GM23248 (cell line): ENCODE results near the gene SLC5A5. TPM values are rescaled to one million over a fixed set of nuclear protein-coding genes. Genes with fewer than 3 reads are reported as not detected.

Experiments
- DNase-seq: peaks from one replicate; pipeline ENCODE4 v3.0.0-alpha.2; 2015
- H2AFZ ChIP-seq: fragments of 200-600 bp; sonication (generic); 2 replicates; pipeline ENCODE4 v1.6.1; 2016; ENCODE audit warnings: antibody characterized with exemption
- H3F3A ChIP-seq: fragments of 200-600 bp; sonication (generic); 2 replicates; pipeline ENCODE4 v1.6.1; 2016; ENCODE audit warnings: mild to moderate bottlenecking, antibody characterized with exemption, mixed run types; ENCODE audit not compliant: insufficient read depth
- H3K27ac ChIP-seq: fragments of 200-600 bp; sonication (generic); 2 replicates; pipeline ENCODE4 v1.5.1; 2016; ENCODE audit warnings: mild to moderate bottlenecking
- H3K27me3 ChIP-seq: fragments of 200-600 bp; sonication (generic); replicated peaks from 2 replicates; pipeline ENCODE4 v1.6.1; 2016; ENCODE audit warnings: mild to moderate bottlenecking; ENCODE audit not compliant: insufficient read depth
- H3K36me3 ChIP-seq: fragments of 200-600 bp; sonication (generic); 2 replicates; pipeline ENCODE4 v1.6.1; 2016; ENCODE audit warnings: low read depth, mild to moderate bottlenecking
- H3K4me1 ChIP-seq: fragments of 200-600 bp; sonication (generic); 2 replicates; pipeline ENCODE4 v1.6.1; 2016; ENCODE audit warnings: mild to moderate bottlenecking; ENCODE audit not compliant: insufficient read depth
- H3K4me2 ChIP-seq: fragments of 200-600 bp; sonication (generic); one replicate; pipeline ENCODE4 v1.6.1; 2016; ENCODE audit warnings: mild to moderate bottlenecking; ENCODE audit not compliant: unreplicated experiment
- H3K4me3 ChIP-seq: fragments of 200-600 bp; sonication (generic); 2 replicates; pipeline ENCODE4 v1.5.1; 2016; ENCODE audit warnings: mild to moderate bottlenecking
- H3K79me2 ChIP-seq: fragments of 200-600 bp; sonication (generic); 2 replicates; pipeline ENCODE4 v1.6.1; 2016; ENCODE audit warnings: mild to moderate bottlenecking; ENCODE audit not compliant: insufficient read depth
- H3K9ac ChIP-seq: fragments of 200-600 bp; sonication (generic); 2 replicates; pipeline ENCODE4 v1.6.1; 2016; ENCODE audit warnings: mild to moderate bottlenecking
- H3K9me2 ChIP-seq: fragments of 200-600 bp; sonication (generic); 2 replicates; pipeline ENCODE4 v1.6.1; 2016; ENCODE audit warnings: mixed run types, mild to moderate bottlenecking, moderate library complexity; ENCODE audit not compliant: insufficient read depth
- H3K9me3 ChIP-seq: fragments of 200-600 bp; sonication (generic); one replicate; pipeline ENCODE4 v1.6.1; 2017; ENCODE audit warnings: low read depth
- H4K20me1 ChIP-seq: fragments of 200-600 bp; sonication (generic); 2 replicates; pipeline ENCODE4 v1.6.0; 2016; ENCODE audit not compliant: insufficient read depth
- EZH2 ChIP-seq: fragments of 200-600 bp; sonication (generic); IDR thresholded peaks from 2 replicates; pipeline ENCODE4 v1.6.1; 2018; ENCODE audit warnings: antibody characterized with exemption, mild to moderate bottlenecking; ENCODE audit not compliant: insufficient read depth, poor library complexity, severe bottlenecking
- EZH2phosphoT487 ChIP-seq: fragments of 200-600 bp; sonication (generic); IDR thresholded peaks from 2 replicates; pipeline ENCODE4 v1.6.1; 2018; ENCODE audit warnings: antibody characterized with exemption, moderate library complexity, mild to moderate bottlenecking, low read depth; ENCODE audit not compliant: insufficient read depth
- WGBS, 2 experiments: methylation state at CpG; one replicate each; pipeline ENCODE4 v1.1.6; 2015 to 2017; ENCODE audit warnings: low lambda C conversion rate in 2 of 2, low coverage in 1 of 2; ENCODE audit errors: missing lambda C conversion rate in 2 of 2; 5-methylcytosine and 5-hydroxymethylcytosine counted together
- in situ Hi-C: fragments of 300-500 bp; cut with MboI; formaldehyde crosslinking; loops from 2 replicates; pipeline ENCODE4 v1.15.0; 2020
- polyA plus RNA-seq: library from polyadenylated mRNA; unstranded; fragments of >200 nt; fragmentation: Nextera tagmentation; extraction: Ambion mirVana; gene quantifications from 2 replicates; pipeline ENCODE4 v1.2.1, GENCODE V29; 2016
- total RNA-seq: library from RNA; depleted of rRNA; stranded (reverse); fragments of >200 nt; shearing (Covaris generic); gene quantifications from 2 replicates; pipeline ENCODE4 v1.2.3, GENCODE V29; 2014

Gene SLC5A5
- total and polyA plus RNA-seq, 2 experiments from 2014 or later: not detected

GRCh38 chr19:17863520-17864182, 8.1 kb upstream of the SLC5A5 start:
- DNase-seq: no peak
- Histone ChIP-seq H3K27me3 (no peaks in the 10 kb centered on the region), H3K4me3 (no peak overlapping the region), H3K9ac (no peak overlapping the region), H3K9me3 (no peaks in the 10 kb centered on the region), H3K4me1 (peaks cover 14% of the 10 kb centered on the region; the same call in 1 of the 2 replicates), H3K4me2 (no peak overlapping the region), H3K27ac (0 out of 2 replicates have a peak overlapping the region, but pooled peaks have one; percentile 15), H4K20me1 (peaks cover 11% of the 10 kb centered on the region; the same call in 1 of the 2 replicates), H3F3A (peaks cover 41% of the 10 kb centered on the region), H3K9me2 (no peaks in the 10 kb centered on the region), H3K79me2 (peaks cover 37% of the 10 kb centered on the region), H3K36me3 (peaks cover 41% of the 10 kb centered on the region; the same call in 1 of the 2 replicates), H2AFZ (no peak overlapping the region)
- WGBS, 2 experiments: 74 to 76% methylated on average over 8 of the region's 8 CpGs
- in situ Hi-C loops: no loop called here
- no peak for TF ChIP-seq EZH2
- TF ChIP-seq EZH2phosphoT487: no peak

DNA sequence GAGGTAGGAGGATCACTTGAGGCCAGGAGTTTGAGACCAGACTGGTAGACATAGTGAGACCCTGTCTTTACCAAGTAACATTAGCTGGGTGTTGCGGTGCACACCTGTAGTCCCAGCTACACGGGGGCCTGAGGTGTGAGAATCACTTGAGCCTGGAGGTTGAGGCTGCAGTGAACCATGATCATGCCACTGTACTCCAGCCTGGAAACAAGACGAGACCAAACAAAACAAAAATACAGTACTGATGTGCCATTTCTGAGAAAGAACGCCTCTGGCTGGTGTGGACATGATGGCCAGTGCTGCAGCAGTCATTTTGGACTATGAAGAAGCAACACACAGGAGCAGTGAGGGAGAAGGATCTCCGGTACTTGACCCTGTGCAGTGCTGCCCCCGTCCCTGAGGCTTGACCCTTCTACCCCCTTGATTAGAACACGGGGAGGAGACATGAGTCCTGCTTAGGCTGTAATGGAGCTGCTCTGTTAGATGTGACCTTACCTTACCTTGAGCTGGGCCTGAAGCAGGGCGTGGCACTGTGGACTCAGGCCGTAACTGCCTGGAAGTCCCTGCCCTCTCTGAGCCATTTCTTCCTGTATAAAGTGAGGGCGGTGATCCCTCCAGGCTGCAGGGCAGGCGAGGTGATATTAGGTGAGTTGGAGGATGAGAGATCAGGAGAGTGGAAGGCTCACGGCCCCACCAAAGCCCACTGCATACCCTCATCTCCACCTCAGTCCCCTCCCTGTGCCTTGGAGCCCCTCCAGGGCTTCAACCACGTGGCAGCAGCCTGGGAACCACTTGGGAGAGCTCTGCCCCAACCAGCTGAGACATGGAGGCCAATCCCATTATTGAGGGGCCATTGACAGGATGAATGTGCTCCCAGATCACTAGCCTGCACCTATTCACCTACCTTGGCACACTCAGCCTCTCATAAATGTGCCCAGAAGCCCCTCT, 6.1 kb upstream of the SLC5A5 start:
- peak; percentile 36 for DNase-seq
- Histone ChIP-seq H3F3A (peaks cover 41% of the 10 kb centered on the region), H3K4me3 (no peak overlapping the region), H3K9me3 (no peaks in the 10 kb centered on the region), H3K36me3 (peaks cover 41% of the 10 kb centered on the region; the same call in 1 of the 2 replicates), H3K27ac (no peak overlapping the region), H3K9ac (no peak overlapping the region), H3K9me2 (no peaks in the 10 kb centered on the region), H3K79me2 (peaks cover 27% of the 10 kb centered on the region), H3K4me1 (peaks cover 11% of the 10 kb centered on the region; the same call in 1 of the 2 replicates), H2AFZ (no peak overlapping the region), H3K27me3 (peaks cover 3% of the 10 kb centered on the region; the same call in 1 of the 2 replicates), H4K20me1 (peaks cover 11% of the 10 kb centered on the region; the same call in 1 of the 2 replicates), H3K4me2 (no peak overlapping the region)
- TF ChIP-seq EZH2: no peak
- TF ChIP-seq EZH2phosphoT487: no peak
- 71 to 75% methylated on average over 12 to 13 of the region's 13 CpGs for WGBS, 2 experiments
- in situ Hi-C loops: no loop called here

GRCh38 chr19:17866312-17866963, 5.3 kb upstream of the SLC5A5 start:
- Histone ChIP-seq H3K4me3 (no peak overlapping the region), H2AFZ (no peak overlapping the region), H3K27me3 (peaks cover 11% of the 10 kb centered on the region; the same call in 1 of the 2 replicates), H3K4me1 (peaks cover 7% of the 10 kb centered on the region; the same call in 1 of the 2 replicates), H3K4me2 (no peak overlapping the region), H3K9ac (no peak overlapping the region), H3K9me3 (no peaks in the 10 kb centered on the region), H4K20me1 (peaks cover 8% of the 10 kb centered on the region; the same call in 1 of the 2 replicates), H3K27ac (no peak overlapping the region), H3K9me2 (no peaks in the 10 kb centered on the region), H3K79me2 (peaks cover 19% of the 10 kb centered on the region), H3F3A (peaks cover 41% of the 10 kb centered on the region), H3K36me3 (peaks cover 38% of the 10 kb centered on the region; the same call in 1 of the 2 replicates)
- DNase-seq: no peak
- WGBS, 2 experiments: 87 to 88% methylated on average over 6 to 8 of the region's 8 CpGs
- TF ChIP-seq EZH2: no peak
- no peak for TF ChIP-seq EZH2phosphoT487
- in situ Hi-C loops: no loop called here
